IPS-18c (cell line): ENCODE measurements around the gene TUB.

Source experiments
- H3K4me3 ChIP-seq: 2 replicates; pipeline ENCODE4 v1.7.0; 2013; ENCODE audit warnings: low read depth, mild to moderate bottlenecking, low read length, moderate library complexity; ENCODE audit not compliant: insufficient read depth
- H3K9me3 ChIP-seq: one replicate; pipeline ENCODE4 v1.6.1; 2013; ENCODE audit warnings: mild to moderate bottlenecking, low read length, moderate library complexity; ENCODE audit not compliant: control insufficient read depth, insufficient read depth

The TUB gene

DNA sequence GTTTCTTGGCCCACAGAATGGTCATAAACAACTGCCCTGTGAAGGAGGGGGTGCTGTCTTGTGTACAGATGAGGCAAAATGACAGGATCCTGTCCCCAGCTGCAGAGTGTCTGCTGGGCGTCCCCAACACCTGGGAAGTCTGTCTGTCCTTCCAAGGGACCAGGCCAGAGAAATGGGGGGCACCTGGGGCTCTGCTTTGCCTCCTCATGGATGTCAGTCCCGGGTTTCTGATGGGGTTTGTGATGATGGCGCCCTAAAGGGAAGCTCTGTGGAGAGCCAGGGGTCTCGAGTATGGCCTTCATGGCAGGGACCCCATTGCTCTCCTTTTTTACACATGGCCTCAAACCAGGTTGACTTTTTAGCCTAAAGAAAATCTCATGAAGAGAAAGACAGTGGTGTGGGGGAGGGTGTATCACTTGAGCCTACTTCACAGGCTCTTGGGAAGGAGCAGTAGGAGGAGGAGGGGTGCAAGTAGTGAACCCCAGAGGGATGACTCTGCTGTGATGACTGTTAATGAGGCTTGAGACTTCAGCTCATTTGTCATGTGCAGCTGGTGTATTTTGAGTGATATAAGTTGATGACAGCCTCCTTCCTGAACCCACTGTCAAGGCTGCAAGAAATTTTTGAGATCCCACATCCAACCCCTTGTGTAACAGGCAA, 40.6 kb upstream of the TUB start:
- H3K9me3 ChIP-seq = no peaks in the 10 kb centered on the region

GRCh38 chr11:8040921-8041285, 40.1 kb upstream of the TUB start:
- no peak overlapping the region for H3K4me3 ChIP-seq
- H3K9me3 ChIP-seq = no peaks in the 10 kb centered on the region

More for the DNA sequence above, 40.6 kb upstream of the TUB start:
- H3K4me3 ChIP-seq = no peak overlapping the region

GRCh38 chr11:8041576-8041975, 39.4 kb upstream of the TUB start:
- no peak overlapping the region for H3K4me3 ChIP-seq

GRCh38 chr11:8043756-8044155, 37.3 kb upstream of the TUB start:
- Histone ChIP-seq H3K9me3 (no peaks in the 10 kb centered on the region), H3K4me3 (no peak overlapping the region)

More at GRCh38 chr11:8041576-8041975, 39.4 kb upstream of the TUB start:
- H3K9me3 ChIP-seq = no peaks in the 10 kb centered on the region

- no peak overlapping the region for H3K4me3 ChIP-seq
- H3K9me3 ChIP-seq = no peaks in the 10 kb centered on the region
Measured at GRCh38 chr11:8045839-8046238, 35.2 kb upstream of the TUB start.

DNA sequence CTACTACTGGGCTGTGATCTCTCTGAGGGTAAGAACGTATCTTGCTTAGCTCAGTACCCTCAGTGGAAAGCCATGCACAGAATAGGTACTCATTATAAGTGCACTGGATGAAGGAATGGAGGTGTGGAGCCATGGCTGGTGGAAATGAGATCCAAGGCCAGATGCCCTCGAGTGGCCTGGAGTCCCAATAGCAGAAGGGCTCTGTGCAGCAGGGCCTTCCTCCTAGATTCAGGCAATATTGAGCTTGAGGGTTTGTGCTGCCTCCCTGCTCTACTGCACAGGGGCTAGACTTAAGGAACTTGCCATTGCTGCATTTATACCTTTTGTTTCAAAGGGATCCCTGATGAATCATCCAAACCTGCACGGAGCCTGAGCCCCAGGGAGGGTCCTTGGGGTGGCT, 33.6 kb upstream of the TUB start:
- Histone ChIP-seq H3K9me3 (no peaks in the 10 kb centered on the region), H3K4me3 (no peak overlapping the region)

GRCh38 chr11:8049084-8049483, 31.9 kb upstream of the TUB start:
- H3K9me3 ChIP-seq = no peaks in the 10 kb centered on the region
- no peak overlapping the region for H3K4me3 ChIP-seq

DNA sequence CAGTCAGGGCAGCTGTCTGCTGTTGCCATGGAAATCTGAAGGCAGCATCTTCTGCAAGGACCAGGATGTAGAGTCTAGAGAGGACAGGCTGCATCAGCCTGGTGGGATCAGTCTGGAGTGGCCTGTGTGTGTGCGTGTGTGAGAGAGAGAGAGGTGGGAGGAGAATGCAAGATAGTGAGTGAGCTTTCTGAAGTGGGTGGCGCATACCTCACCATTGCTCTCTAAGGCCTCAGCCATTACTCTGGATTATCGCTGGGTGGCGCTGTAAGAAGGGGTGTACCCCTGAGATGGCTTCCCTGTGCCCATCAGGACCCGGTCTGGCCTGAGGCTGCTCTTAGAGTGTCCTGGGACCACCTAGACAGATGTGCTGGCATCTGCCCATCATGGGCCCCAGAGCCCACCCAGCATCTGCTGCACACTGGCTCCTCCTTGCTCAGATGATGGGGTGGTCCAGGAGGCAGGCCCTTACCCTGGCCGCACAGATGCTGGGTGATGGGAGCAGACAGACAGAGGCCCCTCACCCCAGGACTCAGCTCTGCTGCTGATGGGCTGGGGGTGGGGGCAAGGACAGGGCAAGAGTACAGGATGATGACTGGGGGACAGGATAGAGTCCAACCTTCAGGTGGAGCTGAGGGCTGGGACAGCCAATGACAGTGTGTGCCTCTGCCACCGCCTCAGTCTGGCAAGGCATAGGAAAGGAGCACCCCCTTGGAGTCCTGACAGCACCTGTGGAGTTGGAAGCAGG, 25.7 kb upstream of the TUB start:
- H3K4me3 ChIP-seq = no peak overlapping the region
- H3K9me3 ChIP-seq = no peaks in the 10 kb centered on the region

DNA sequence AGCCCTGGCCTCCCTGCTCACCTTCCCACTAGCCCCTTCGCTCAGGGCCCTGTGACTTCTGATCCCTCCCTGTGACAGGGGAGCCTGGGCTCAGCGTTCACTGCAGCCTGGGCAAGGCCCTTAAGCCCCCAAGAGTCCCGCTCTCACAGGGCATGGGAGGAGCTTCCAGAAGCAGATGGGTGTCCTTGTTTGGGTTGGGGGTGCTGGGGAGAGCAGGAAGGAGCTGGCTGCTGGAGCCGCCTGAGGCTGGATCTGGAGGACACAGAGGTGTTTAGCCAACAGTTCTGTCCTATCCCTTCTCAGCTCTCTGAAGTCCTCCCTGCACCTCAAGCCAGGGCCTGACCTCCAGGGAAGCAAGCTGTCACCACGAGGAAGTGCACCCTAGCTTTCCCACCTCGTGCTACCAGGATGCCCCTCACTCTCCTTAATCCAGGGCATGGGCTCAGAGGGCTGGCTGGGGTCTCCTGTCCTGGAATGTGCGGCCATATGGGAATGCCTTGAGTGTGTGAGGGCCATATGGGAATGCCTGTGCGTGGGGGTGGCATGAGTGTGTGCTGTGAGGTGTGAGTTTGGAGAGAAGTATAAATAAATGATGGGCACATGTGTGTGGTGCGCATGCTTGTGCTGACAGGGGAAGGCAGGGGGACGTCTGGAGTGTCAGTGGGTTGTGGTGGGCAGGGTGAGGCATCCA, 25.0 kb upstream of the TUB start:
- Histone ChIP-seq H3K4me3 (no peak overlapping the region), H3K9me3 (no peaks in the 10 kb centered on the region)

DNA sequence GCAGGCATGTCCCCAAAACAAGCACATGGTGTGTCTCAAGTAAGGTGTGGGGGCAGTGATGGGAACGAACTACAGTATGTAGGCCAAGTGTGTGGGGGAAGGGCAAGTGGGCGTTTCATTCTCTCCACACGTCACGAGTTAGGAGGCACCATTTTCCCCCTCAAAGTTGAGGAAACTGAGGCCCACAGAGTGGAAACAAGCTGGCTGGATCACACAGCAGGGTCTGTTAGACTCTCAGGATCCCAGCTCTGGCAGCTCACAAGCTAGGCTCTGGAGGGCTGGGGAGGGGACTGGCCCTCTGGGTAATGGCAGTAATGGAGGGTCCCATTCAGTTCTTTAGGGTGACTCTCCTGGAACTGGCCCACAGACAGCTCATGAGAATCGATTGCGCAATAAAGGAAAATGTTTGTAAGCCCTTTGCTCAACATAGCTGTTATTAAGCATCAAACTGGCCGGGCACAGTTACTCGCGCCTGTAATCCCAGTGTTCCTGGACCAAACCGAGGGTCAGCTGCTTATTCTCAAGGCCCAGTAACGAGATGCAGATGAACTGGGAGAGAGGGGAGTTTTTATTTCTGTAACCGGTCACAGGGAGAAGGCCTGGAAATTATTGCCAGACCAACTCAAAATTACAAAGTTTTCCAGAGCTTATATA, 24.1 kb upstream of the TUB start:
- Histone ChIP-seq H3K4me3 (no peak overlapping the region), H3K9me3 (no peaks in the 10 kb centered on the region)

GRCh38 chr11:8058216-8058615, 22.8 kb upstream of the TUB start:
- H3K9me3 ChIP-seq = no peaks in the 10 kb centered on the region
- H3K4me3 ChIP-seq = no peak overlapping the region

DNA sequence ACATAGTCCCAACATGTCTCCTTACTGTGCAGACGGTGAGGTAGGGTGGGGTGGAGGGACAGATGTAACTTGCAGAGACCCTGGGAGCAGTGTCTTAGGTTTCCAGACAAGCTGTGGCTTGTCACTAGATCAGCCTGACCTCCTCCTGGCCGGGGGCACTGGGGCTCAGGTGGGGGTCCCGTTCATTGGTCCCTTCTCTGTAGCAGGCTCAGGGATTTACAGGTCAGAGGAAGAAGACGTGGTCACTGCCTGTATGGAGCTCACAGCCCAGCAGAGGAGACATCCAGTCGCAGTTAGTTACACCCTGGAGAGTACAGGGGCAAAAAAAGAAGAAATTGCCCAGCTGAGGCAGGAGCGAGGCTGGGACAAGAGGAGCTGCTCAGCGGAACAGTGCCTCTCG, 22.0 kb upstream of the TUB start:
- no peak overlapping the region for H3K4me3 ChIP-seq
- no peaks in the 10 kb centered on the region for H3K9me3 ChIP-seq

DNA sequence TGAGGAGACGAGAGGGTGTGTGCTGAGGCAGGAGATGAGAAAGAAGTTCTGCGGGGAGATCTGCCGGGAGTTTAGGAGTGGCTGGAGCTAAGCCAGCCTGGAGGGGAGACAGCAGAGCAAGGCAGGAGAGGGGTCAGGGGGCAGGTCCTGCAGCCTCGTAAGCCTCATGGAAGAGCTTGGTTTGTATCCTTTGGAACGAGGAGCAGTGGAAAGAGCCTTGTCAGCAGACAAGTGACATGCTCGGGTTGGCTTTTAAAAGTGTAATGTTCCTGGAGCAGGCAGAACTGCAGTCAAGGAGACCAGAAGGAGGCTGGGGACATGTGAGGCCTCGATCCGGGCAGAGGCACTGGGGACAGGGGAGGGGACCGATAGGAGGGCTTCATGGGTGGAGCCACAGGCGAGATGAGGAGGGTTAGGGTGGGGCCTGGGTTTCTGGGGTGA, 21.4 kb upstream of the TUB start:
- Histone ChIP-seq H3K9me3 (no peaks in the 10 kb centered on the region), H3K4me3 (no peak overlapping the region)

GRCh38 chr11:8060146-8060719, 20.8 kb upstream of the TUB start:
- Histone ChIP-seq H3K4me3 (no peak overlapping the region), H3K9me3 (no peaks in the 10 kb centered on the region)

- H3K9me3 ChIP-seq = no peaks in the 10 kb centered on the region
- H3K4me3 ChIP-seq = no peak overlapping the region
Measured at GRCh38 chr11:8060801-8061554, 20.0 kb upstream of the TUB start.

- Histone ChIP-seq H3K4me3 (no peak overlapping the region), H3K9me3 (no peaks in the 10 kb centered on the region)
Measured at GRCh38 chr11:8061555-8062428, 19.2 kb upstream of the TUB start.
